ENCODE data around the gene KRTAP4-2.
"Not testable (repeated sequence)": the region's sequence is repeated elsewhere in the genome, so short reads cannot be mapped to it uniquely, and the experiment has no call there.

Gene KRTAP4-2

DNA sequence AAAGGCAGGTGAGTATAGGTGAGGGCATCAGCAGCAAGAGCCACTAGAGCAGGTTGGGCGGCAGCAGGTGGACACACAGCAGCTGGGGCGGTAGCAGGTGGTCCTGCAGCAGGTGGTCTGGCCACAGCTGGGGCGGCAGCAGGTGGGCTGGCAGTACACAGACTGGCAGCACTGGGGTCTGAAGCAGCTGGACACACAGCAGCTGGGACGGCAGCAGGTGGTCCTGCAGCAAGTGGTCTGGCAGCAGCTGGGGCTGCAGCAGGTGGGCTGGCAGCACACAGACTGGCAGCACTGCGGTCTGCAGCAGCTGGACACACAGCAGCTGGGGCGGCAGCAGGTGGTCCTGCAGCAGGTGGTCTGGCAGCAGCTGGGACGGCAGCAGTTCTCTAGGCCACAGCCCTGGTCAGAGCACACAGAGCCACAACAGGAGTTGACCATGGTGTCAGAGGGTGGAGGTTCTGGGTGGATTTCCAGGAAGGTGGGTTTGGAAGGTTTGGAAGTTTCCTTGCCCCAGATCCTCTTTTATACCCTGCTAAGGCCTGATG is at the start of gene KRTAP4-2:
TSS of gene KRTAP4-2 (minus strand) at position 495 of the 545 bp plus-strand sequence. CDS start at position 438, 57 bp downstream.
- DNase-seq, result no peak

DNA sequence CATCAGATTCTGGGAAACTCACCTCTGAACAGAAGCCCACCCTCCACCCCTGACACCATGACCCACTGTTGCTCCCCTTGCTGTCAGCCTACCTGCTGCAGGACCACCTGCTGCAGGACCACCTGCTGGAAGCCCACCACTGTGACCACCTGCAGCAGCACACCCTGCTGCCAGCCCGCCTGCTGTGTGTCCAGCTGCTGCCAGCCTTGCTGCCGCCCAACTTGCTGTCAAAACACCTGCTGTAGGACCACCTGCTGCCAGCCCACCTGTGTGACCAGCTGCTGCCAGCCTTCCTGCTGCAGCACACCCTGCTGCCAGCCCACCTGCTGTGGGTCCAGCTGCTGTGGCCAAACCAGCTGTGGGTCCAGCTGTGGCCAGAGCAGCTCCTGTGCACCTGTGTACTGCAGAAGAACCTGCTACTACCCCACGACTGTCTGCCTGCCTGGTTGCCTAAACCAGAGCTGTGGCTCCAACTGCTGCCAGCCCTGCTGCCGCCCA is 48.6 kb upstream of the KRTAP4-2 start, which contains the start of gene KRTAP9-2:
TSS of gene KRTAP9-2 (plus strand) at position 51 of the 498 bp plus-strand sequence. CDS start at position 58, 7 bp downstream.
- DNase-seq, result not testable (repeated sequence)

DNA sequence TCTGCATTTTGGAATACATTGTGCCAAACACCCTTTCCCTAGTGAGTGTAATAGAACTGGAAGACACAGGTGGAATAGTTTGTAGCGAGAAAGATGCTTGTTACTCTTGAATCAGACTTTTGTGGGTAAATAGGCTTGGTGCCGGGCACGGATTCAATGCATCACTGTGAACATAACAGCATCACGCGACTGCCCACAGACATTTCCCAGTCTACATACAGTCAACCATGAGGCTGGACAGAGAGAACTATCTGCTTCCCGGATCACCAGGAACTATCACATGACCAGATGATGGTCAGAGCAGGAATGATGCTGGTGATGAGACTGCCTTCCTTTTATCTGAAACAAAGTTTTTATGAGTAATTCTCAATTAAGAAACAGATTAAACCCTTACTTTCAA is 48.0 kb upstream of the KRTAP4-2 start:
- DNase-seq, result no peak

DNA sequence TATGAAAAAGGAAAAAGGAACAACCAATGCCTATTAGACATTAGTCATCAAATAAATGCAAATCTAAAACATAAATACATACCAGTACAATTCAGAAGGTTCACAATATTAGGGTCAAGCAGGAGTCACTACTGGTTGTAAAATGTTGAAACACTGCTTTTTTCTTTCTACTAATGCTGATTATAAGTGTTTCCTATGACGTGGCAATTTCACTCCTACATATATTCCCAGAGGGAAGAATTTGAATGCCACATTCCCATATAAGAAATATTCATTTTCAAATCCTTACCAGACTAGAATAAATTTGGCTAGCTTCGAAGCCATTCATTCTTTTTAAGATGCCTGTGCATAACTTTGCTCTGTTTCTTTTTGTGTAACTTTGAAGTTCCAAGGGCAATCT is 45.8 kb upstream of the KRTAP4-2 start:
- DNase-seq, result no peak

DNA sequence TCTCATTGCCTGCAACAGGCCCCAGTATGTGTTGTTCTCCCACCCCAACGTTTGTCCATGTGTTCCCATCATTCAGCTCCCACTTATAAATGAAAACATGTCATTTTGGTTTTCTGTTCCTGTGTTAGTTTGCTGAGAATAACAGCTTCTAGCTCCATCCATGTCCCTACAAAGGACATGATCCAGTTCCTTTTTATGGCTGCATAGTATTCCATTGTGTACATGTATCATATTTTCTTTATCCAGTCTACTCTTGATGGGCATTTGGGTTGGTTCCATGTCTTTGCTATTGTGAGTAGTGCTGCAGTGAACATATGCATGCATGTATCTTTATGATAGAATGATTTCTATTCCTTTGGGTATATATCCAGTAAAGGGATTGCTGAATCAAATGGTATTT is 37.7 kb upstream of the KRTAP4-2 start:
- no peak for DNase-seq

DNA sequence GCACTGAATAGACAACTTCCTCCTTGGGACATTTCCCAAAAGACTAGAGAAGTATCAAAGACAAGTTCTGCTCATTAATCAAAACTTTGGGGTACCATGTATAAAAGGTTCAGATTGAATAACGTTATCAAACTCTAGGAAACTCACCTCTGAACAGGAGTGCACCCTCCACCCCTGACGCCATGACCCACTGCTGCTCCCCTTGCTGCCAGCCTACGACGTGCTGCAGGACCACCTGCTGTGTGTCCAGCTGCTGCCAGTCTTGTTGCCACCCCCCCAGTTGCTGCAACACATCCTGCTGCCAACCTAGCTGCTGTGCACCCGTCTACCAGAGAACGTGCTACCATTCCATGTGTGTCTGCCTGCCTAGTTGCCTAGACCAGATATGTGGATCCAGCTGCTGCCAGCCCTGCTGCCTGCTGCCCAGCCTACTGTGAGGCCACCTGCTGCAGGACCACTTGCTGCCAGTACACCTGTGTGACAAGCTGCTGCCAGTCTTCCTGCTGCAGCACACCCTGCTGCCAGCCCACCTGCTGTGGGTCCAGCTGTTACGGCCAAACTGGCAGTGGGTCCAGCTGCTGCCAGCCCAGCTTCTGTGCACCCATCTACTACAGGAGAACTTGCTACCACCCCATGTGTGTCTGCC is 34.6 kb upstream of the KRTAP4-2 start:
- DNase-seq, result peak; percentile 29

DNA sequence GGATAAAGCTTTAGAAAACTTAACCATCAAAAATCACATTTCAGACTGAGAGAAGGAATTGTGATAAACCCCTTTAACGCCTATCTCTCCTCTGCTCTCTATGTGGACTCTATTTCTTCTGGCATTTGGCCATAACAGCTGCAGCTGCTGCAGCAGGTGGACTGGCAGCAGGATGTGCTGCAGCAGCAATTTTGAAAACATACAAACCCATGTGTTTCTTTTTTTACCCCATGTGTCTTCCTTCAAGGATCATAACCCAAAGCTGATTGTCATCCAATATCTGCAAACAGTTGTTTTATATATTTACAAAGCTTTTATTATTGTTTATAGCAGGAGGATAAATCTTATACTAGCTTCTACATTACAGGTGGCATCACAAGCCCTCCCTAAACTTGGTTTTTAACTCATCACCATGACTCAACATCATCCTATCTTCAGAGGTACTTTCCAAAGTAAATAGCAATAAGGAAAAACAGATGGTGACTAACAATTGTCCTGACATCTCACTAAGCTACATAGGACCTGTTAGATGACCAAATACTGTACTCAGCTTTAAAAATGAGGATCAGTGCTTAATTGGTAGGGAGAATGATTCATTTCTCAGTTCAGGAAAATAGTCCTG is 33.9 kb upstream of the KRTAP4-2 start:
- no peak for DNase-seq

DNA sequence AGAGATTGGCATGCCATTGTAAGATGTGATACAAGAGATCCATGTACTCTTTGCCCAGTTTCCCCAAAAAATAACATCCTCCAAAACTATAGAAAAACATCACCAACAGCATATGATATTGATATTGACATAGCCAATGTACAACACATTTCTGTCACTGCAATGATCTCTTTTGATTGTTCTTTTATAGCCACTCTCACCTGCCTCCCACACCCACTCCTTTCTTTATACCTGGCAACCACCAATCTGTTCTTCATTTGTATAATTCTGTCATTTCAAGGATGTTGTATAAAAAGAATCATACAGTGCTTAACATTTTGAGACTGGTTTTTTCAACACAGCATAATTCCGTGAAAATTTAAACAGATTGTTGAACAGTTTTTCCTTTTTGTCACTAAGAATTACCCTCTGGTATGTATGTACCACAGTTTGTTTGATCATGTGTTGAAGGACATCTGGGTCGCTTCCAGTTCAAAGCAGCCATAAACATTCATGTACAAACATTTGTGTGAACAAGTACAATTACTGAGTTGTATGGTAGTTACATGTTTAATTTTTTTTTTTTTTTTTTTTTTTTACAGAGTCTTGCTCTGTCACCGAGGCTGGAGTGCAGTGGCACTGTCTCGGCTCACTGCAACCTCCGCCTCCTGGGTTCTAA is 21.5 kb upstream of the KRTAP4-2 start:
- DNase-seq, result no peak

DNA sequence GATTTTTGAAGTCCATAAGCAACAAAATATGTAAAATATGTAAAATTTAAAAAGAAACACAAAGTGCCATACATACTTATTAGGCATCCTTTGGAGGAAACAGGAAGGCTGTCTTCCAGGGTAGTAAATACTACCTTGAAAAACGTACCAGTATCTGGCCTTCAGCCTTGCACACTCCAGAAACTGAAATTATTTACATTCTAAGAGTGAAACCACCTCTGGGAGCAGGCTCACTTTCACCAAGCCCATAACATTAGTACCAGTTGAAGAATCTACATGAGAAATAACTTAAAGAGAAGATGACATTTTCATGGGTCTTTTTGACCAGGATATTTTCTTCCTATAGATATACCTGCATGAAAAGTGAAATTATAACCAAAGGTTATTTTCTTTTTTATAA is 18.0 kb upstream of the KRTAP4-2 start:
- DNase-seq, result no peak

DNA sequence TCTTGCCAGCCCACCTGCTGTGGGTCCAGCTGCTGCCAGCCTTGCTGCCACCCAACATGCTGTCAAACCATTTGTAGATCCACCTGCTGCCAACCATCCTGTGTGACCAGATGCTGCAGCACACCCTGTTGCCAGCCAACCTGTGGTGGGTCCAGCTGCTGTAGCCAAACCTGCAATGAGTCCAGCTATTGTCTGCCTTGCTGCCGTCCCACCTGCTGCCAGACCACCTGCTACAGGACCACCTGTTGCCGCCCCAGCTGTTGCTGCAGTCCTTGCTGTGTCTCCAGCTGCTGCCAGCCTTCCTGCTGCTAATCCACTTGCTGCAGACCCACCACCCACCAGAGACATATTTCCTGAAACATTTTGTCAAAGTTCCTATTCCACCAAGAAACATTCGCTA is 12.3 kb upstream of the KRTAP4-2 start:
- DNase-seq, result no peak

DNA sequence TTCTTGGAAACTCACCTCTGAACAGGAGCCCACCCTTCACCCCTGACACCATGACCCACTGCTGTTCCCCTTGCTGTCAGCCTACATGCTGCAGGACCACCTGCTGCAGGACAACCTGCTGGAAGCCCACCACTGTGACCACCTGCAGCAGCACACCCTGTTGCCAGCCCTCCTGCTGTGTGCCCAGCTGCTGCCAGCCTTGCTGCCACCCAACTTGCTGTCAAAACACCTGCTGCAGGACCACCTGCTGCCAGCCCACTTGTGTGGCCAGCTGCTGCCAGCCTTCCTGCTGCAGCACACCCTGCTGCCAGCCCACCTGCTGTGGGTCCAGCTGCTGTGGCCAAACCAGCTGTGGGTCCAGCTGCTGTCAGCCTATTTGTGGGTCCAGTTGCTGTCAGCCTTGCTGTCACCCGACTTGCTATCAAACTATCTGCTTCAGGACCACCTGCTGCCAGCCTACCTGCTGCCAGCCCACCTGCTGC is 11.9 kb upstream of the KRTAP4-2 start, which contains the start of gene KRTAP9-1:
TSS of gene KRTAP9-1 (plus strand) at position 51 of the 482 bp plus-strand sequence. CDS start at position 51, 0 bp downstream.
- DNase-seq, result not testable (repeated sequence)

DNA sequence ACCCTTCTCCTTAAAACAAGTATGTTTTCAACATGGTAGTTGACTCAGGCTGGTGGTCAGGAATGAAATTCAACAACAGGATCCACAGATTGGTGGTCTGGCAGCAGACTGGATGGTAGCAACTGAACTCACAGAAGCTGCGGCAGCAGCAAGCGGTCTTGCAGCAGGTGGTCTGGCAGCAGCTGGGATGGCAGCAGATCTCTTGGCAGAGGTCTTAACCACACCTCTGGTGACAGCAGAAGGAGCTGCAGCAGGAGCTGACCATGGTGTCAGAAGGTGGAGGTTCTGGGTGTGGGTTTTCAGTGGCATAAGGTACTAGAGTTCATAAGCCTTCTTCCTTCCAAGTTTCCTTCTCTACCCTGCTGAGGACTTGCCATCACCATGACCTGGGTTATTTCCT is 8.9 kb upstream of the KRTAP4-2 start:
- DNase-seq, result no peak

DNA sequence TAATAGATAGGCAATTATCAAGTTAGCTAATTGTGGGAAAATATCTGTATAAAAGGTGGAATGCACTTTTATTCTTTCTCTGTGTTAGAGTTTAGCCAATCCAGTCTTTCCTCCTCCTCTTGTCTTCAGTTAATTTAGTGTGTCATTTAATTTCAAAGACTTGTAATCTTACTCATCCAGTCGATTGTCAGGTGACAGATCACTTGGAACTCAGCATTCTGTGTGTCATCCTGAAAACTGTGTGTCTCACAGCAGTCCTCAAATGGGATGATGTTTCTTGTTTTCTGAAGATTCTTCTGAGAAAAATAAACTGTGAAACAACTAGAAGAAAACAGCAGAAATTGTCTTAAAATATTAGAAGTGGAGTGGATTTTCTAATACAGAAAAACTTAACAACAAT is 7.0 kb upstream of the KRTAP4-2 start:
- DNase-seq, result no peak

DNA sequence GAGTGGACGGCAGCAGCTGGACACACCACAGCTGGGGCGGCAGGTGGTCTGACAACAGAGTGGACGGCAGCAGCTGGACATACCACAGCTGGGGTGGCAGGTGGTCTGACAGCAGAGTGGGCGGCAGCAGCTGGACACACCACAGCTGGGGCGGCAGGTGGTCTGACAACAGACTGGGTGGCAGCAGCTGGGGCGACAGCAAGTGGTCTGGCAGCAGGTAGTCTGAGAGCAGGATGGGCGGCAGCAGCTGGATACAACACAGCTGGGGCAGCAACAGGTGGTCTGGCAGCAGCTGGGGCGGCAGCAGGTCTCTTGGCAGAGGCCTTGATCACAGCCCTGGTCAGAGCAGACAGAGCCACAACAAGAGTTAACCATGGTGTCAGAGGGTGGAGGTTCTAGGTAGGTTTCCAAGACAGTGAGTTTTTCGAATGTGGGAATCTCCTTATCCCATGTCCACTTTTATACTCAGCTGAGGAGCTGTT is 6.5 kb upstream of the KRTAP4-2 start, which contains the start of gene KRTAP4-1:
TSS of gene KRTAP4-1 (minus strand) at position 432 of the 482 bp plus-strand sequence. CDS start at position 375, 57 bp downstream.
- no peak for DNase-seq

DNA sequence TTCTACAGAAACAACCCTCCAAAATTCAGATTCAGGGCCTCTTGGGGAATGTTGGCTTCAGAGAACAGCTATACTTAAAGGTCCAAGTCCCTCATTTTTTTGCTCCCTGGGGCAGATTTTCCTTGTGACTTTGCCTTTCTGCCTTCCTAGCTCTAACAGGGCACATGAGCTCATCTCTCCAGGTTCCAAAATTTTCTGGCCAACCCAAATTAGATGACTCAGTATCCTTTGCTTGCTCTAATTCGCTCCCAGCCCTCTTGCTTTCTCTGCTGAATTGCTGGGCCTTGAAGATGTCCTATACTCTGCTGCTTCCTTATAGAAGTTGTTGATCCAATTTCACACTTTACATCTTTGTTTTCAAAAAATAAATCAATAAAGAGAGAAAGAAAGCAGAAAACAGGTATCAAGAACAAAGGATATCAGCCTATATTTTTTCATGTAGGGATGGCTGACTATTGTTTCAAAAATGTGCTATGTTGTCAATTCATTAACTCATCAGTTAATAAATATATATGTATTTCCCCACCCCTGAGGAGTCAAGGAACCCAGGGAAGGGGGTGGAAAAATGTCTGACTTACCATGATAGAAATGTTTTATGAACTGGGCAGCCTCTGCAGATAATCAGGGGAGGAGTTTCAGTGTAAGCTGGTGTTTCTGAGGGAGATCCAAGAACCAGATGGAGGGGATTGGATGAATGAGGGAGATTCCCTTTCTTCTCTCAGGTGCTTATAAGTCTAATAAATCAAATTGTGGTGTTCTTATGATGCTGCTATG is 1.0 kb upstream of the KRTAP4-2 start:
- no peak for DNase-seq

DNA sequence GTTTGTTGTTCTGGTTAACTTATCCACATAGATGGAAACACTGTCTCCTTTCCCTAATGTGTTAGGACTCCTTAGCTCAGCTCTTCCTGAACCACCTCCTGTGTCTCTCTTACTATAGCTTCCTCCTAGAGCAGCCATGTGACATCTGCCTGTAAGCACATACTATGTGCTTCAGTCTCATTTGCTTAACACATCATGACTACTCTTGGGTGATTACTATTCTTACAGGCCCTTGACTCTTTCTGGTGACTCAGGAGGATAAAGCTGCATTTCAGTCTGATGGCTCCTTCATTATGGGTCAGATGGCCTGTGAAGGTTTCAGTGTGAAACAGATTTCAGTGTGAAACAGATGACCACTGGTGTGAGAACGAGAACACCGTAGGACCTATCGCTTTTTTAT is 320 bp upstream of the KRTAP4-2 start:
- no peak for DNase-seq

DNA sequence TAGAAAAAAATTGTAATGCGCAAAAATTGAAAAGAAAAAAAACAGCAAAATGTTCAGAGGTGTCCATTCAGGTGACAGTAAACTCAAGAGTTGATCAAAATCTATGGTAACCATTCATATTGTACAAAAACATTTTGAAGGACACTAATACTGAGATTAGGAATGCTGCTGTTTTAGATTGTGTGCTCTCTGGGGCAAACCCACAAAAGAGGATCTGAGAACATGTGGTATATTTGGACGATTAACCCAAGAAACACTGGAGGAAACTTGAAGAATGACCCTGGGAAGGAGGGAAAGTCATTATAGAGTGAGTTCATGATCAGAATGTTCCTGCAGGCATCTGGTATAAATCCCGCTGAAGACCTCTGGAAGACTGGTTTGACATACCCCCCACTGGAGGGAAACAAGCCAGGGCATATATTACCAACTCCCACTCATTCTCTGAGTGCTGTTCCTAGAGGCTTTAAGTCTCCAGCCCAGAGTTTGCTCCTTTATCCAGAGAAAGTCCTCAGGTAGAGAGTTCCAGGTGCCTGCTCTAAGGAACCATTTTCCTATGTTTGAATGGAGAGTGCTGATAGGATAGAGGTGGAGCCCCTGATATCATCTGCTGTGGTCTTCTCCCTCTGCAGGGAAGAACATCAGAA is 1.2 kb downstream of the KRTAP4-2 start:
- DNase-seq, result no peak

DNA sequence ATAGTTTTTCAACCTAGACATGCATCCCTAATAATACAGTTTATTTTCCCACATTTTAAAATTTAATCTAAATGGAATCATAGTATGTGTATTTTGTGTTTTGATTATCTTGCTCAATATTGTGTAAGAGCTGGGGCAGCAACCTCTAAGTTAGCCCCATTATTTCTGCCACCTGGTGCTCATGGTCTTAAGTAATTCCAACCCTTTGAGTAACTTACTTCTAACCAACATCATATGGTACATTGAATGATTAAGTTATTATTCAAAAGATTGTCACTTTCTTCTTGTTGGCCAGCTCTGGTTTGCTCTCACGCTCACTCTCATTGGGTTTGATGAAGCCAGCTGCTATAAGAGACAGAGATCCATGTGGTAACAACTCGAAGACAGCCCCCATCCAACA is 6.1 kb downstream of the KRTAP4-2 start:
- DNase-seq, result no peak

DNA sequence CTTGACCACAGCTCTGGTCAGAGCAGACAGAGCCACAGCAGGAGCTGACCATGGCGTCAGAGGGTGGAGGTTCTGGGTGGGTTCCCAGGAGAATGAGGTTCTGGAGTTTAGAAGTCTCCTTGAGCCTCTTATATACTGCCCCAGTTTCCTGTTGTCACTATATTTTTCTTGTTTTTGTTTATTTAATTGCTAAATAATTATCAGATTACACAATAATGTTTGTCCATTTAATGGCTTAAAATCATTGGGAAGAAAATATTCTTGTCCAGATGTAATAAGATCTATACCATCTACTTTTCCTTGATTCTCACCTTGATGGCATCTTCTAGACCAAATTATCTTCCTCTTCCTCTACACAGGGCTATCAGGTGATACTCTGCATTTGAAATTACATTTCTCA is 9.9 kb downstream of the KRTAP4-2 start, which contains the start of gene KRTAP4-3:
TSS of gene KRTAP4-3 (minus strand) at position 101 of the 400 bp plus-strand sequence. CDS start at position 52, 49 bp downstream.
- DNase-seq, result no peak

DNA sequence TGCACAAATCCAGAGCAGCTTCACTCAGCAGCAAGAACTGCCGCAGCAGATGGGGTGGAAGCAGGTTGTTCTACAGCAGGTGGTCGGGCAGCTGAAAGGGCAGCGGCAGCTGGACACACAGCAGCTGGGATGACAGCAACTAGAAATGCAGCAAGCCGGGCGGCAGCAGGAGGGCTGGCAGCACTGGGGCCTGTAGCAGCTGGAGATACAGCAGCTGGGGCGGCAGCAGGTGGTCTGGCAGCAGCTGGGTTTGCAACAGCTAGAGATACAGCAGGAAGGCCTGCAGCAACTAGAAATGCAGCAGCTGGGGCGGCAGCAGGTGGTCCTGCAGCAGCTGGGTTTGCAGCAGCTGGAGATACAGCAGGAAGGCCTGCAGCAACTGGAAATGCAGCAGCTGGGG is 10.5 kb downstream of the KRTAP4-2 start:
- DNase-seq, result no peak

DNA sequence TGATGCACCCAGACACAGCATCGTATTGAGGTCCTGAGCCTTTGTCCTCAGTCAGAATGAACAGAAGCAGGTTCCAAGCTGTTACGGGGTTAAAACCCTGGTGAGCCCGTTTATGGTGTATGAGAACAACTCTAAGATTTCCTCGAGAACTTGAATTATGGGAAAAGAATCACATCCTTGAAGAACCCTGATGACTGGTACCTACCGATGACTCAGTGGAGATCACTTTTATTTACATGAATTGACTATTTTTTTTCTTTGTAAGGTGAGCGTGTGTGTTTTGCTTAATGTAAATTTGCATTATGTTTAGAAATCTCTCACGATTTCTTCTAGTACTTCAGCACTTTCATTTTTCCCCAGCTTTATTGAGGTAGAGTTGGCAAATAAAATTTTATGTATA is 14.2 kb downstream of the KRTAP4-2 start:
- no peak for DNase-seq

DNA sequence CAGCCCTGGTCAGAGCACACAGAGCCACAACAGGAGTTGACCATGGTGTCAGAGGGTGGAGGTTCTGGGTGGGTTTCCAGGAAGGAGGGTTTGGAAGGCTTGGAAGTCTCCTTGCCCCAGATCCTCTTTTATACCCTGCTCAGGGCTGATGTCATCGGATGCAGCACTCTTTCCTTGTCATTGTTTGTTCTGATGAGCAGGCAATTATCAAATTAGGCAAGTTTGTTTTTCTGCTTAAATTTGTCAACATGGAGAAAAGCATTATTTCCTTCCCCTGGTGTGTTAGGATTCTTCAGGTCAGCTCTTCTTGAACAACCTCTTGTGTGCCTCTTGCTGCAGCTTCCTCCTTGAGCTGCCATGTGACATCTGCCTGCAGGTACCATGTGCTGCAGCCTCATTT is 17.4 kb downstream of the KRTAP4-2 start, which contains the start of gene KRTAP4-4:
TSS of gene KRTAP4-4 (minus strand) at position 101 of the 400 bp plus-strand sequence. CDS start at position 44, 57 bp downstream.
- DNase-seq, result no peak
